SH-SY5Y (cell line): ENCODE results near the gene IGF1.

ENCODE experiments used
- GATA2 ChIP-seq: IDR thresholded peaks from 2 replicates; pipeline ENCODE4 v1.6.1; 2011; ENCODE audit warnings: mild to moderate bottlenecking, low read depth, low read length
- GATA3 ChIP-seq: IDR thresholded peaks from 2 replicates; pipeline ENCODE4 v1.6.1; 2011; ENCODE audit warnings: low read depth, mild to moderate bottlenecking, low read length, moderate library complexity

DNA sequence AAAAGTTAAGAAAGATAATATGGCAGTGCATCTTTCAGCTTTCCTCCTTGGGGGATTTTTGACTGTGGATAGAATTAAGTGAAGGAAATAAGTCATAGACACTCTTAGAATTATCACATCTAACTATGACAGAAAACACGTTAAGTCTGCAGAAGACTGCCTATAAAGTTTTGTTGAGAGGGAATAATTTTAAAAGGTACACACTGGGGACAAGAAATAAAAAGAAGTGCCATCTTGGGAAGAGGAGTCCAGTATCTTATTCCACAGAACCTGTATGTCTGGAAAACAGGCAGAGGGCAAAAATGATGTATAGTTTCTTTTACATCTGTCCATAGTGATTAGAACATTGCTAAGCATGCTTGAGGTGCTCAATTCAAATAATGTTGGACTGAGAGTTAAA lies 80.7 kb downstream of the IGF1 start:
- TF ChIP-seq GATA3 (no peak), GATA2 (no peak)
